Peyer's patch (tissue), 4 donors: Measurements from ENCODE around the gene ANGPTL3. TPM values are rescaled to one million over a fixed set of nuclear protein-coding genes. Genes with fewer than 3 reads are reported as not detected.

ENCODE experiments used
- DNase-seq, 3 donors: peaks; one replicate each; pipeline ENCODE4 v3.0.0-alpha.2; 2017 to 2019
- H3K27ac ChIP-seq, 4 donors: fragments of 200-600 bp; sonication (generic); one replicate each; pipeline ENCODE4 v1.5.1; 2016 to 2019
- H3K27me3 ChIP-seq, 2 donors: fragments of 200-600 bp; sonication (generic); one replicate each; pipeline ENCODE4 v1.5.1; 2019
- H3K36me3 ChIP-seq, 3 donors: fragments of 200-600 bp; sonication (generic); one replicate each; pipeline ENCODE4 v1.5.1; 2016 to 2019
- H3K4me1 ChIP-seq, 4 donors: fragments of 200-600 bp; sonication (generic); one replicate each; pipeline ENCODE4 v1.5.1; 2016 to 2019
- H3K4me3 ChIP-seq, 4 donors: fragments of 200-600 bp; sonication (generic); 1 replicate in 3 of 4; 2 replicates in 1 of 4; pipeline ENCODE4 v1.5.1; 2016 to 2019; ENCODE audit warnings: mild to moderate bottlenecking in 1 of 4
- H3K9me3 ChIP-seq, 4 donors: fragments of 200-600 bp; sonication (generic); one replicate each; pipeline ENCODE4 v1.5.1; 2016 to 2019; ENCODE audit warnings: mild to moderate bottlenecking in 1 of 4
- CTCF ChIP-seq, 6 experiments: fragments of 450-650 bp in 4 of 6; fragments of 200-600 bp in 2 of 6; sonication (generic) in 1 of 6; IDR thresholded peaks; one replicate each; pipeline ENCODE4 v1.5.1; 2017 to 2019; ENCODE audit warnings: antibody characterized with exemption in 6 of 6, mild to moderate bottlenecking in 3 of 6, moderate library complexity in 1 of 6
- POLR2A ChIP-seq, 2 donors: fragments of 450-650 bp; IDR thresholded peaks; one replicate each; pipeline ENCODE4 v1.5.1; 2017; ENCODE audit warnings: antibody characterized with exemption in 2 of 2, mild to moderate bottlenecking in 2 of 2, moderate library complexity in 2 of 2
- total RNA-seq, 4 donors: library from RNA; depleted of rRNA; stranded (reverse); fragments of >200 nt; gene quantifications; one replicate each; pipeline ENCODE4 v1.1.0, GENCODE V29; 2016

The ANGPTL3 gene
- total RNA-seq, 4 donors from 2014 or later = not detected

- Histone ChIP-seq H3K27me3 (no peaks in the 10 kb centered on the region), H3K4me1 (no peaks in the 10 kb centered on the region), H3K27ac (no peak overlapping the region), H3K9me3 (no peaks in the 10 kb centered on the region), H3K4me3 (no peak overlapping the region), H3K36me3 (peaks cover 0 to 23% (median 0%) of the 10 kb centered on the region in 3 donors)
- DNase-seq = no peak
- no peak for TF ChIP-seq POLR2A (IDR thresholded peaks at IDR 0.05)
- TF ChIP-seq CTCF (IDR thresholded peaks at IDR 0.05) = no peak
Measured at GRCh38 chr1:62637392-62638105, 40.2 kb downstream of the ANGPTL3 start.

- DNase-seq = no peak
- H3K9me3 ChIP-seq = no peaks in the 10 kb centered on the region
- TF ChIP-seq POLR2A (IDR thresholded peaks at IDR 0.05) (no peak), CTCF (IDR thresholded peaks at IDR 0.05) (no peak)
- H3K4me3 ChIP-seq = no peak overlapping the region
- H3K36me3 ChIP-seq = peaks cover 0 to 26% (median 0%) of the 10 kb centered on the region in 3 donors
- no peaks in the 10 kb centered on the region for H3K4me1 ChIP-seq
- H3K27ac ChIP-seq = no peak overlapping the region
- H3K27me3 ChIP-seq = no peaks in the 10 kb centered on the region
Measured at GRCh38 chr1:62643283-62643682, 46.0 kb downstream of the ANGPTL3 start.

GRCh38 chr1:62652387-62652786 lies 55.1 kb downstream of the ANGPTL3 start:
- Histone ChIP-seq H3K4me1 (no peaks in the 10 kb centered on the region), H3K27me3 (no peaks in the 10 kb centered on the region), H3K36me3 (no peaks in the 10 kb centered on the region), H3K27ac (no peak overlapping the region), H3K9me3 (no peaks in the 10 kb centered on the region), H3K4me3 (no peak overlapping the region)
- TF ChIP-seq POLR2A (IDR thresholded peaks at IDR 0.05) (no peak), CTCF (IDR thresholded peaks at IDR 0.05) (no peak)
- DNase-seq = no peak

GRCh38 chr1:62654744-62655143 lies 57.4 kb downstream of the ANGPTL3 start:
- Histone ChIP-seq H3K36me3 (no peaks in the 10 kb centered on the region), H3K27me3 (no peaks in the 10 kb centered on the region), H3K4me1 (no peaks in the 10 kb centered on the region), H3K27ac (no peak overlapping the region), H3K4me3 (no peak overlapping the region), H3K9me3 (no peaks in the 10 kb centered on the region)
- TF ChIP-seq CTCF (IDR thresholded peaks at IDR 0.05) = no peak
- TF ChIP-seq POLR2A (IDR thresholded peaks at IDR 0.05) = no peak
- DNase-seq = no peak

Other genes starting within 250 kb of the ANGPTL3 start
- gene USP1, start 160.5 kb upstream of the ANGPTL3 start, total RNA-seq = 10 to 100 TPM; 13.8 to 23.9 (median 20.6) TPM
- gene DOCK7, start 90.9 kb downstream of the ANGPTL3 start, total RNA-seq = 10 to 100 TPM; 33.4 to 52.0 (median 46.8) TPM
- gene ATG4C, start 186.6 kb downstream of the ANGPTL3 start, total RNA-seq = 10 to 100 TPM in 2 of 4 donors, 1 to 10 TPM in 1, under 1 TPM in 1; 0.85 to 32.2 (median 11.7) TPM